AG09309 (cell line): ENCODE results near the gene RAB35.

ENCODE experiments used
- DNase-seq: peaks from one replicate; pipeline ENCODE4 v3.0.0-alpha.2; 2010; ENCODE audit warnings: low read depth
- H3K4me3 ChIP-seq: 2 replicates; pipeline ENCODE4 v1.5.1; 2011; ENCODE audit warnings: mild to moderate bottlenecking, low read depth, low read length, moderate library complexity; ENCODE audit not compliant: control insufficient read depth
- CTCF ChIP-seq: IDR thresholded peaks from 2 replicates; pipeline ENCODE4 v1.5.1; 2011; ENCODE audit warnings: mild to moderate bottlenecking, low read depth, low read length, inconsistent platforms; ENCODE audit not compliant: insufficient read depth, control insufficient read depth; ENCODE audit errors: missing control alignments

Gene RAB35

GRCh38 chr12:120125792-120126634 is 9.5 kb upstream of the RAB35 start:
- no peak overlapping the region for H3K4me3 ChIP-seq
- TF ChIP-seq CTCF: no peak
- no peak for DNase-seq

GRCh38 chr12:120125029-120125428 is 8.5 kb upstream of the RAB35 start:
- TF ChIP-seq CTCF: no peak
- H3K4me3 ChIP-seq: no peak overlapping the region
- no peak for DNase-seq

GRCh38 chr12:120121766-120122293 is 5.3 kb upstream of the RAB35 start:
- H3K4me3 ChIP-seq: no peak overlapping the region
- DNase-seq: no peak
- TF ChIP-seq CTCF: no peak

- TF ChIP-seq CTCF: no peak
- no peak overlapping the region for H3K4me3 ChIP-seq
- no peak for DNase-seq
These were observed 4.8 kb upstream of the RAB35 start for GRCh38 chr12:120121343-120121742.

- DNase-seq: no peak
- TF ChIP-seq CTCF: no peak
- no peak overlapping the region for H3K4me3 ChIP-seq
These were observed 2.9 kb upstream of the RAB35 start for GRCh38 chr12:120119271-120119973.

- TF ChIP-seq CTCF: no peak
- peak overlapping the region; percentile 96 for H3K4me3 ChIP-seq
- peak; percentile 59 for DNase-seq
These were observed 1.9 kb upstream of the RAB35 start for GRCh38 chr12:120118321-120119061.
